ENCODE data around the gene PDGFA. TPM values are rescaled to one million over a fixed set of nuclear protein-coding genes. Genes with fewer than 3 reads are reported as not detected.

PDGFA gene
- polyA plus RNA-seq, 1 donor (not counting 4 experiments of a cell fraction or from before 2014, with no cell fraction given) = 14.8 TPM

DNA sequence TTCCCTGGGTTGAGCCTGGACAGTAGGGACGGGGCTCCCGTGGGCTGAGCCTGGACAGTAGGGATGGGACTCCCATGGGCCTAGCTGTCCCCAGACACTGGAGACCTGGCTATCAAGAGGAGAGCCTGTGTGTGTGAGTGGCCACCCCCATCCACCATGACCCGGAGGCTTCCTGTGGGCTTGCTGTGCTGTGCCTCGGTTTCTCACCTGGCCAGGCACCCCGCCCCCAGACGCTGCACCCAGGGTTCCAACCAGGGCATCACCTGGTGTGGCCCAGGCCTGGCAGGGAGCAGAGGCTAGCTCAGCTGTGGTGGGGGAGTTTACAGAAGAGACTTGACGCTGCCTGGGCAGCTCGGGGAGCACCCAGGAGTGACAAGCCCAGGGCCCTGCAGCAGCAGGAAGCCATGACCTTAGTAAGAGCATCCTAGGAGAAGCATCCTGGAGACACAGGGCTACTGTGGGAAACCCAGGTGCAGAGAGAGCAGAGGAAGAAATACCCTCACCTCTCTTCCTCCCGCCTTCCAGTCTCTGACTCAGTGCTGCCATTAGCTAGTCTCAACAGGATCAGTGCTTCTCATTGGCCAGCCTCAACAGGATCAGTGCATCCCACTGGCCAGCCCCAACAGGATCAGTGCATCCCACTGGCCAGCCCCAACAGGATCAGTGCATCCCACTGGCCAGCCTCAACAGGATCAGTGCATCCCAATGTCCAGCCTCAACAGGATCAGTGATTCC is 61.0 kb downstream of the PDGFA start:
- DNase-seq (ENCODE audit: low read depth, low spot score) (no peak), FAIRE-seq (no peak)
- TF ChIP-seq EZH2 (IDR thresholded peaks at IDR 0.05; ENCODE audit: low read length) = no peak
- H3K79me2 ChIP-seq (ENCODE audit: control insufficient read depth, insufficient read depth, low read length) = no peaks in the 10 kb centered on the region
- H3K27ac ChIP-seq (ENCODE audit: control insufficient read depth, insufficient read depth, low read length) = no peak overlapping the region
- no peak overlapping the region for H3K9ac ChIP-seq (ENCODE audit: control insufficient read depth, extremely low read depth, insufficient read depth, low read length)
- H3K27me3 ChIP-seq (ENCODE audit: control insufficient read depth, extremely low read depth, insufficient read depth, low read length) = peaks cover 14% of the 10 kb centered on the region
- no peaks in the 10 kb centered on the region for H4K20me1 ChIP-seq (ENCODE audit: control insufficient read depth, extremely low read depth, insufficient read depth, low read length)
- no peak overlapping the region for H3K4me3 ChIP-seq (ENCODE audit: control insufficient read depth in 2 of 3, extremely low read depth in 1 of 3, insufficient read depth in 2 of 3, low read depth in 1 of 3, low read length in 3 of 3)
- no peaks in the 10 kb centered on the region for H3K9me1 ChIP-seq (ENCODE audit: control insufficient read depth, extremely low read depth, insufficient read depth, low read length)
- no peaks in the 10 kb centered on the region for H3K9me3 ChIP-seq (ENCODE audit: control insufficient read depth, low read depth, low read length)
- H3K36me3 ChIP-seq (ENCODE audit: control insufficient read depth in 2 of 2, extremely low read depth in 1 of 2, insufficient read depth in 2 of 2, low read length in 2 of 2) = no peaks in the 10 kb centered on the region
- H2AFZ ChIP-seq (ENCODE audit: control insufficient read depth, low read length) = no peak overlapping the region
- no peaks in the 10 kb centered on the region for H3K4me1 ChIP-seq (ENCODE audit: control insufficient read depth, extremely low read depth, insufficient read depth, low read length)
- dilution Hi-C loops (cut with MboI; ENCODE audit: extremely low pct_ligation_motif_present, low sequenced_read_pairs) = no loop called here
- no peak overlapping the region for H3K4me2 ChIP-seq (ENCODE audit: control insufficient read depth, extremely low read depth, insufficient read depth, low read depth, low read length)

GRCh38 chr7:457814-458510 is 61.7 kb downstream of the PDGFA start:
- Histone ChIP-seq H3K9ac (ENCODE audit: control insufficient read depth, extremely low read depth, insufficient read depth, low read length) (no peak overlapping the region), H3K79me2 (ENCODE audit: control insufficient read depth, insufficient read depth, low read length) (no peaks in the 10 kb centered on the region), H3K36me3 (ENCODE audit: control insufficient read depth in 2 of 2, extremely low read depth in 1 of 2, insufficient read depth in 2 of 2, low read length in 2 of 2) (no peaks in the 10 kb centered on the region), H4K20me1 (ENCODE audit: control insufficient read depth, extremely low read depth, insufficient read depth, low read length) (no peaks in the 10 kb centered on the region), H2AFZ (ENCODE audit: control insufficient read depth, low read length) (no peak overlapping the region), H3K27ac (ENCODE audit: control insufficient read depth, insufficient read depth, low read length) (no peak overlapping the region), H3K4me3 (ENCODE audit: control insufficient read depth in 2 of 3, extremely low read depth in 1 of 3, insufficient read depth in 2 of 3, low read depth in 1 of 3, low read length in 3 of 3) (no peak overlapping the region), H3K9me3 (ENCODE audit: control insufficient read depth, low read depth, low read length) (no peaks in the 10 kb centered on the region), H3K27me3 (ENCODE audit: control insufficient read depth, extremely low read depth, insufficient read depth, low read length) (peaks cover 16% of the 10 kb centered on the region), H3K4me2 (ENCODE audit: control insufficient read depth, extremely low read depth, insufficient read depth, low read depth, low read length) (no peak overlapping the region), H3K9me1 (ENCODE audit: control insufficient read depth, extremely low read depth, insufficient read depth, low read length) (no peaks in the 10 kb centered on the region), H3K4me1 (ENCODE audit: control insufficient read depth, extremely low read depth, insufficient read depth, low read length) (no peaks in the 10 kb centered on the region)
- TF ChIP-seq, protein P1, sequence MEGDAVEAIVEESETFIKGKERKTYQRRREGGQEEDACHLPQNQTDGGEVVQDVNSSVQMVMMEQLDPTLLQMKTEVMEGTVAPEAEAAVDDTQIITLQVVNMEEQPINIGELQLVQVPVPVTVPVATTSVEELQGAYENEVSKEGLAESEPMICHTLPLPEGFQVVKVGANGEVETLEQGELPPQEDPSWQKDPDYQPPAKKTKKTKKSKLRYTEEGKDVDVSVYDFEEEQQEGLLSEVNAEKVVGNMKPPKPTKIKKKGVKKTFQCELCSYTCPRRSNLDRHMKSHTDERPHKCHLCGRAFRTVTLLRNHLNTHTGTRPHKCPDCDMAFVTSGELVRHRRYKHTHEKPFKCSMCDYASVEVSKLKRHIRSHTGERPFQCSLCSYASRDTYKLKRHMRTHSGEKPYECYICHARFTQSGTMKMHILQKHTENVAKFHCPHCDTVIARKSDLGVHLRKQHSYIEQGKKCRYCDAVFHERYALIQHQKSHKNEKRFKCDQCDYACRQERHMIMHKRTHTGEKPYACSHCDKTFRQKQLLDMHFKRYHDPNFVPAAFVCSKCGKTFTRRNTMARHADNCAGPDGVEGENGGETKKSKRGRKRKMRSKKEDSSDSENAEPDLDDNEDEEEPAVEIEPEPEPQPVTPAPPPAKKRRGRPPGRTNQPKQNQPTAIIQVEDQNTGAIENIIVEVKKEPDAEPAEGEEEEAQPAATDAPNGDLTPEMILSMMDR (optimal IDR thresholded peaks at IDR 0.05 in 1 of 3, IDR thresholded peaks at IDR 0.05 in 1 of 3, conservative IDR thresholded peaks at IDR 0.05 in 1 of 3; ENCODE audit: extremely low read depth in 1 of 3, insufficient read depth in 2 of 3, low read length in 3 of 3) = no peak
- TF ChIP-seq EZH2 (IDR thresholded peaks at IDR 0.05; ENCODE audit: low read length) = no peak
- no peak for FAIRE-seq
- DNase-seq (ENCODE audit: low read depth, low spot score) = no peak
- dilution Hi-C loops (cut with MboI; ENCODE audit: extremely low pct_ligation_motif_present, low sequenced_read_pairs) = no loop called here
